ENCODE results near the gene LRFN5.

- no peak for TF ChIP-seq CTCF (IDR thresholded peaks at IDR 0.05)
- TF ChIP-seq POLR2A (IDR thresholded peaks at IDR 0.05), result no peak
These were observed 151.5 kb downstream of the LRFN5 start for GRCh38 chr14:41758011-41758665.

All from upper lobe of left lung (tissue), 4 donors.